A673 (cell line): ENCODE results near the gene SPOCD1.

ENCODE experiments used
- EZH2 ChIP-seq: fragments of 200-600 bp; sonication (generic); IDR thresholded peaks from 2 replicates; pipeline ENCODE4 v1.6.1; 2017; ENCODE audit warnings: borderline replicate concordance, low read depth, mild to moderate bottlenecking, mixed read lengths, antibody characterized with exemption, low read length; ENCODE audit not compliant: poor library complexity, severe bottlenecking
- TF ChIP-seq, protein P1 (sequence below): fragments of 300-800, 200-600 bp; sonication (generic); conservative IDR thresholded peaks from 2 replicates; pipeline ENCODE4 v1.5.1; 2017; ENCODE audit warnings: low read depth, mild to moderate bottlenecking, antibody characterized with exemption, low read length, moderate library complexity, mixed read lengths

DNA sequence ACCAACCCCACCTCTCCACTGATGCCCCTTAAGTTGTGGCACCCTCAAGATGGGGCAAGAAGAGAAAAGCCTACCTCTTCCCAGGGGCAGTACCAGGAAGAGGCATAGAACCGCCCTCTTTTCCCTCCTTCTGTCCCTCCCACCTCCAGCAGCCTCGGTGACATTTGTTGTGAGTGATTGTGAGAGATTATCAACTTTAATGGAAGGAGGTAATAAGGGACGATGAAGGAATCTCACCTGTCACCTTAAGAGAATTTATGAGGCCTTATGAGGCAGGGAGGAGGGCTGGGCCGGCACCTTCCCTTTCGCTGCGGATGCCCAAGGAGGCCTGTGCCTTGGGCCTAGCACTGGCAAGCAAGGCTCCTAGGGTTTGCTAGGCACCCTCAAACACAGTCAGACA, 50.3 kb downstream of the SPOCD1 start:
- TF ChIP-seq, protein P1, sequence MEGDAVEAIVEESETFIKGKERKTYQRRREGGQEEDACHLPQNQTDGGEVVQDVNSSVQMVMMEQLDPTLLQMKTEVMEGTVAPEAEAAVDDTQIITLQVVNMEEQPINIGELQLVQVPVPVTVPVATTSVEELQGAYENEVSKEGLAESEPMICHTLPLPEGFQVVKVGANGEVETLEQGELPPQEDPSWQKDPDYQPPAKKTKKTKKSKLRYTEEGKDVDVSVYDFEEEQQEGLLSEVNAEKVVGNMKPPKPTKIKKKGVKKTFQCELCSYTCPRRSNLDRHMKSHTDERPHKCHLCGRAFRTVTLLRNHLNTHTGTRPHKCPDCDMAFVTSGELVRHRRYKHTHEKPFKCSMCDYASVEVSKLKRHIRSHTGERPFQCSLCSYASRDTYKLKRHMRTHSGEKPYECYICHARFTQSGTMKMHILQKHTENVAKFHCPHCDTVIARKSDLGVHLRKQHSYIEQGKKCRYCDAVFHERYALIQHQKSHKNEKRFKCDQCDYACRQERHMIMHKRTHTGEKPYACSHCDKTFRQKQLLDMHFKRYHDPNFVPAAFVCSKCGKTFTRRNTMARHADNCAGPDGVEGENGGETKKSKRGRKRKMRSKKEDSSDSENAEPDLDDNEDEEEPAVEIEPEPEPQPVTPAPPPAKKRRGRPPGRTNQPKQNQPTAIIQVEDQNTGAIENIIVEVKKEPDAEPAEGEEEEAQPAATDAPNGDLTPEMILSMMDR, result no peak
- TF ChIP-seq EZH2, result no peak
